MG63 (cell line): ENCODE results near the gene VPS11. TPM values are rescaled to one million over a fixed set of nuclear protein-coding genes. Genes with fewer than 3 reads are reported as not detected.

ENCODE experiments used
- DNase-seq: peaks from one replicate; pipeline ENCODE4 v3.0.0-alpha.2; 2020
- H3K27me3 ChIP-seq: fragments of 250-450 bp; sonication (Bioruptor Pico); 2 replicates; pipeline ENCODE4 v1.5.1; 2020; ENCODE audit warnings: mild to moderate bottlenecking, moderate library complexity
- H3K36me3 ChIP-seq: fragments of 250-450 bp; sonication (Bioruptor Pico); 2 replicates; pipeline ENCODE4 v1.5.1; 2020; ENCODE audit warnings: mild to moderate bottlenecking, moderate library complexity
- H3K4me3 ChIP-seq: fragments of 250-450 bp; sonication (Bioruptor Pico); 2 replicates; pipeline ENCODE4 v1.5.1; 2020; ENCODE audit warnings: mild to moderate bottlenecking, moderate library complexity
- H3K9me3 ChIP-seq: fragments of 250-450 bp; sonication (Bioruptor Pico); 2 replicates; pipeline ENCODE4 v1.5.1; 2020; ENCODE audit warnings: mild to moderate bottlenecking, moderate library complexity
- total RNA-seq: library from RNA; depleted of rRNA; stranded (reverse); fragments of >200 nt; shearing (Covaris generic); gene quantifications from 2 replicates; pipeline ENCODE4 v1.2.3, GENCODE V29; 2014; ENCODE audit warnings: low replicate concordance; rRNA removed

Gene VPS11
- total RNA-seq, 1 experiment from 2014 or later, result 14.2 TPM

DNA sequence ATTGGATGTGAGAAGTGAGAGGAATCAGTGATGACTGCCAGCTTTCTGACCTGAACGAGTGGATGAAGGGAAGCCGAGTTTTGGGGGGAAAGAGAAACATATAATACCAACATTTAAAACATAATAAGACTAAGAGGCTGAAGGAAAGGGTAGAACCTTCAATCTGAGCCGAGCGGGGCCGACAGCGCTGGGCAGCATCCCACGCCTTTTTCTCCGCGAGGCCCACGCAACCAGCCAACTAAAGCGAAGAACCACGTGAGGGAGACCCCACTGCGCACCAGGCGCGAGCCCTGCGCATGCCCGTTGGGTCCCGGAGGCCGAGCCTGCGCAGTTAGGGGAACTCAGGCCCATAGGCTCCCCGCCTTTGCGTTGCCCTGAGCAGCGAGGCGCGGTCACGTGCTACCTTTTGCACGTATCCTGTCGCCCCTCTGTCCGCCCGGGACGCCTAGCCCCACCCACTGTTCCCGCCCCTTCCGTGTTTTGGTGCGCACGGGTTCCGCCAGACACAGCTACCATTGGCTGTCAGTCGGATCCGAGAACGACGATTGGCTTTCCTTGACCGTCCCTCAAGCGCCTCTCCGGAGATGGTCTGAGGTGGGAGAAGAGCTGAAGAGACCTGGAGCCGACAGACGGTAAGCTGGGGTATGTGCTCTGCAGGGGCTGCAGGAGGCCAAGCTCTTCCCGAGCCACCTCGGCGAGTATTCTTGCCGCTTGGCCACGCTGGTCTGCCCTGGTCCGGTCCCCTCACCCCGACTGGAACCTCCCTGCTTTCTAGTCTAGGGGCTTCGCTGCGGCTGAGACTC is 53.6 kb downstream of the VPS11 start, which contains the start of gene HINFP:
Gene HINFP, plus strand, starts transcription at position 573 of the 803 bp plus-strand sequence. CDS start 5,365 bp downstream, outside the sequence.
- H3K9me3 ChIP-seq, result no peaks in the 10 kb centered on the region
- H3K36me3 ChIP-seq, result peaks cover 11% of the 10 kb centered on the region; the same call in 1 of the 2 replicates
- DNase-seq, result peak; percentile 99
- H3K4me3 ChIP-seq, result peak within 1 kb of the TSS; percentile 87
- no peaks in the 10 kb centered on the region for H3K27me3 ChIP-seq

DNA sequence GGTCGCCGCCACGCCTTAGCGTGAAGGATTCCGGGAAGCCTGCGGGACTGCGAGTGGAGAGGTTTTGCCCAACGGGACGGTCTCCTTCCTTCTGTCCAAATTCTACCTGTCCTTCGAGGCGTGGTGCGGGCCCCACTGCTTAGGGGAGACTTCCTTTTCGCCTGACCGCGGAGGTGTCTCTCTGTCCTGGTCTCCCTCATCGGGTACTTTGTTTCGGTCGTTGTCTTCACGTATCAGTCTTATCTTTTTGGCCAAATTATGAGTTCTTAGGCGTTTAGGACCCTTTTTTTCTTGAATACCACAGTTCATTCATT is 54.1 kb downstream of the VPS11 start:
- Histone ChIP-seq H3K4me3 (peak overlapping the region; percentile 87), H3K27me3 (no peaks in the 10 kb centered on the region), H3K36me3 (peaks cover 11% of the 10 kb centered on the region; the same call in 1 of the 2 replicates), H3K9me3 (no peaks in the 10 kb centered on the region)
- no peak for DNase-seq

DNA sequence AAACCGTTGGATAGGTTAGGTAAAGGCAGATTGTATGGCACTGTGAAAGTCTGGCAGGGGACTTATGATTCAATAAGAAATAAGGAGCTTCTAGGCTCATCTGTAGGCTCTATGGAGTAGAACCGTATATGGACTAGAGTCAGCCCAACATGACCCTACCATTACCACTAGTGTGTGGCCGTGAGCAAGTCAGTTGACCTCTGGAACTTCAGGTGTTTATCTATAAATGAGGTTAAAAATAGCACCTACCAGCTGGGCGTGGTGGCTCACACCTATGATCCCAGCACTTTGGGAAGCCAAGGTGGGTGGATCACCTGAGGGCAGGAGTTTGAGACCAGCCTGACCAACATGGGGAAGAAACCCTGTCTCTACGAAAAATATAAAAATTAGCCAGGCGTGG is 58.2 kb downstream of the VPS11 start:
- H3K27me3 ChIP-seq, result no peaks in the 10 kb centered on the region
- no peak for DNase-seq
- no peak overlapping the region for H3K4me3 ChIP-seq
- H3K9me3 ChIP-seq, result no peaks in the 10 kb centered on the region
- peaks cover 13% of the 10 kb centered on the region; the same call in 1 of the 2 replicates for H3K36me3 ChIP-seq

DNA sequence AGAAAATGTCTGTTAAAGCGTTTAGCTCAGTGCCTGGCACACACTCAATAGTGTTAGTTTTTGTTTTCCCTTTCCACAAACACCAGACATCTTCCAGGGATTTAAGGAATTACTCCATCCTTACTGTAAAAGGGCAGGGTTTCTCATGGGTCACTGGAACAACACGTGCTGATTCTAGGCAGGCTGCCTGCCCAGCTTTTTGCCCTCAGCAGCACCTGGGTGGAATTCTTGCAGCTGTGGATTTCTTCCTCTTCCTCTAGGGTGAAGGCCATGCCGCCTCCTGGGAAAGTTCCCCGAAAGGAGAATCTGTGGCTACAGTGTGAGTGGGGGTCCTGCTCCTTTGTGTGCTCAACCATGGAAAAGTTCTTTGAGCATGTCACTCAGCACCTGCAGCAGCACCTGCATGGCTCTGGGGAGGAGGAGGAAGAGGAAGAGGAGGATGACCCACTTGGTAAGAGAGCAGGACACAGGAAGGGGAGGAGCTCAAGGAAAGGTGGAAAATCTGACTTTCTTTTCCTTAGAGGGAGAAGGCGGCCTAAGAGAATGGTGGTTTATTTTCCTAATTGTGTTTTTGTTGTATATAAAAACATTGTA is 59.2 kb downstream of the VPS11 start:
- no peak overlapping the region for H3K4me3 ChIP-seq
- no peaks in the 10 kb centered on the region for H3K27me3 ChIP-seq
- no peak for DNase-seq
- H3K36me3 ChIP-seq, result peaks cover 15% of the 10 kb centered on the region; the same call in 1 of the 2 replicates
- no peaks in the 10 kb centered on the region for H3K9me3 ChIP-seq

DNA sequence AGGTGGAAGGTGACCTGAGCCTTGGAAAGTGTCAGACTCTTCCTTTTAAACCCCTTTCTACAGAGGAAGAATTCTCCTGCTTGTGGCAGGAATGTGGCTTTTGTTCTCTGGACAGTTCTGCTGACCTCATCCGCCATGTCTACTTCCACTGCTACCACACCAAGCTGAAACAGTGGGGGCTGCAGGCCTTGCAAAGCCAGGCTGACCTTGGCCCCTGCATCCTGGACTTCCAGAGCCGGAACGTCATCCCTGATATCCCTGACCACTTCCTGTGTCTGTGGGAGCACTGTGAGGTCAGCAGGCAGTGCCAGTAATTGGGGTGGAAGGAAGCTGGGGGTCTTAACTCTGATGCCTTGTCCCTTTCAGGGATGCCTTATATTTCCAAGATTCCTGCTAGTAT is 63.0 kb downstream of the VPS11 start:
- H3K4me3 ChIP-seq, result no peak overlapping the region
- no peaks in the 10 kb centered on the region for H3K27me3 ChIP-seq
- H3K36me3 ChIP-seq, result peaks cover 13% of the 10 kb centered on the region
- no peaks in the 10 kb centered on the region for H3K9me3 ChIP-seq
- DNase-seq, result no peak

Other genes starting within 250 kb of the VPS11 start
- not detected in 2 replicates for gene CXCR5, start 183.9 kb upstream of the VPS11 start, total RNA-seq
- gene BCL9L, start 141.9 kb upstream of the VPS11 start, total RNA-seq, result 1.8 and 2.3 TPM in 2 replicates
- not detected in 2 replicates for gene UPK2, start 111.5 kb upstream of the VPS11 start, total RNA-seq
- gene FOXR1, start 96.1 kb upstream of the VPS11 start, total RNA-seq, result not detected in 2 replicates
- 3.4 and 12.7 TPM in 2 replicates for gene CENATAC, start 69.7 kb upstream of the VPS11 start, total RNA-seq
- gene RPS25, start 49.5 kb upstream of the VPS11 start, total RNA-seq, result 1,989 and 2,700 TPM in 2 replicates
- gene TRAPPC4, start 49.1 kb upstream of the VPS11 start, total RNA-seq, result 54.2 and 91.6 TPM in 2 replicates
- gene SLC37A4, start 36.9 kb upstream of the VPS11 start, total RNA-seq, result 1.2 and 2.6 TPM in 2 replicates
- gene HYOU1, start 10.6 kb upstream of the VPS11 start, total RNA-seq, result 137 and 228 TPM in 2 replicates
- 35.5 and 54.7 TPM in 2 replicates for gene HMBS, start 17.1 kb downstream of the VPS11 start, total RNA-seq
- gene DPAGT1, start 34.0 kb downstream of the VPS11 start, total RNA-seq, result 7.9 and 18.4 TPM in 2 replicates
- gene C2CD2L, start 39.5 kb downstream of the VPS11 start, total RNA-seq, result 2.9 and 5.1 TPM in 2 replicates
- 8.3 and 27.5 TPM in 2 replicates for gene HINFP, start 53.8 kb downstream of the VPS11 start, total RNA-seq
- gene ABCG4, start 81.2 kb downstream of the VPS11 start, total RNA-seq, result not detected in 2 replicates
- 12.9 and 16.8 TPM in 2 replicates for gene NLRX1, start 100.9 kb downstream of the VPS11 start, total RNA-seq
- gene NHERF4, start 117.7 kb downstream of the VPS11 start, total RNA-seq, result not detected in 2 replicates
- 5.7 and 6.2 TPM in 2 replicates for gene CBL, start 138.5 kb downstream of the VPS11 start, total RNA-seq
- 1.8 and 13.6 TPM in 2 replicates for gene MCAM, start 249.3 kb downstream of the VPS11 start, total RNA-seq